Neuronal stem cell (in vitro differentiated cells): ENCODE results near the gene CYREN.
A peak's percentile ranks its signal among the peaks of the same experiment; 100 is the strongest.

ENCODE experiments used
- DNase-seq: peaks from one replicate; pipeline ENCODE4 v3.0.0-alpha.2; 2013; ENCODE audit warnings: low spot score
- H2AFZ ChIP-seq: one replicate; pipeline ENCODE4 v1.6.1; 2013; ENCODE audit warnings: mild to moderate bottlenecking, low read length, inconsistent platforms
- H2AK5ac ChIP-seq: 2 replicates; pipeline ENCODE4 v1.6.1; 2013; ENCODE audit warnings: low read depth, mild to moderate bottlenecking, inconsistent platforms, low read length, moderate library complexity, mixed read lengths
- H2BK120ac ChIP-seq: 2 replicates; pipeline ENCODE4 v1.6.1; 2013; ENCODE audit warnings: low read depth, mild to moderate bottlenecking, inconsistent platforms, low read length, moderate library complexity, mixed read lengths
- H2BK12ac ChIP-seq: one replicate; pipeline ENCODE4 v1.6.1; 2013; ENCODE audit warnings: low read length, inconsistent platforms
- H2BK15ac ChIP-seq: 2 replicates; pipeline ENCODE4 v1.6.1; 2013; ENCODE audit warnings: mild to moderate bottlenecking, low read length, inconsistent platforms, mixed read lengths
- H2BK5ac ChIP-seq: one replicate; pipeline ENCODE4 v1.6.1; 2013; ENCODE audit warnings: inconsistent platforms, mild to moderate bottlenecking, low read length, moderate library complexity
- H3K14ac ChIP-seq: one replicate; pipeline ENCODE4 v1.6.1; 2013; ENCODE audit warnings: low read length, inconsistent platforms
- H3K18ac ChIP-seq: 2 replicates; pipeline ENCODE4 v1.6.1; 2013; ENCODE audit warnings: low read length, inconsistent platforms
- H3K23ac ChIP-seq: 2 replicates; pipeline ENCODE4 v1.6.1; 2013; ENCODE audit warnings: low read depth, mild to moderate bottlenecking, mixed read lengths, low read length, inconsistent platforms; ENCODE audit not compliant: poor library complexity
- H3K27ac ChIP-seq: replicated peaks from 3 replicates; pipeline ENCODE4 v1.5.1; 2013; ENCODE audit warnings: low read length, inconsistent platforms
- H3K27me3 ChIP-seq, 3 experiments: 2 replicates each; pipeline ENCODE4 v1.6.1; 2013; ENCODE audit warnings: low read length in 3 of 3, mild to moderate bottlenecking in 2 of 3, inconsistent platforms in 1 of 3, low read depth in 1 of 3, mixed read lengths in 1 of 3, moderate library complexity in 1 of 3; ENCODE audit not compliant: control insufficient read depth in 3 of 3, insufficient read depth in 3 of 3
- H3K36me3 ChIP-seq, 2 donors: replicated peaks in 1 of 2; 2 replicates each; pipeline ENCODE4 v1.6.1; 2013; ENCODE audit warnings: low read length in 2 of 2; ENCODE audit not compliant: control insufficient read depth in 2 of 2, insufficient read depth in 2 of 2
- H3K4ac ChIP-seq: 2 replicates; pipeline ENCODE4 v1.6.1; 2013; ENCODE audit warnings: inconsistent platforms, mild to moderate bottlenecking, low read length, moderate library complexity
- H3K4me1 ChIP-seq, 2 donors: 1 replicate in 1 of 2; 2 replicates in 1 of 2; pipeline ENCODE4 v1.6.1; 2013; ENCODE audit warnings: low read length in 2 of 2, low read depth in 1 of 2; ENCODE audit not compliant: control insufficient read depth in 2 of 2, insufficient read depth in 1 of 2
- H3K4me2 ChIP-seq: one replicate; pipeline ENCODE4 v1.6.1; 2013; ENCODE audit warnings: mild to moderate bottlenecking, low read length, inconsistent platforms; ENCODE audit not compliant: insufficient read depth, poor library complexity, severe bottlenecking
- H3K4me3 ChIP-seq, 2 donors: 2 replicates each; pipeline ENCODE4 v1.5.1; 2013; ENCODE audit warnings: low read length in 2 of 2, mild to moderate bottlenecking in 2 of 2, inconsistent platforms in 1 of 2, moderate library complexity in 1 of 2
- H3K79me1 ChIP-seq: one replicate; pipeline ENCODE4 v1.6.1; 2013; ENCODE audit warnings: low read depth, mild to moderate bottlenecking, inconsistent platforms, low read length, moderate library complexity
- H3K9ac ChIP-seq: one replicate; pipeline ENCODE4 v1.6.1; 2013; ENCODE audit warnings: mild to moderate bottlenecking, low read depth, low read length, inconsistent platforms; ENCODE audit not compliant: poor library complexity
- H3K9me3 ChIP-seq, 2 donors: replicated peaks in 1 of 2; 2 replicates each; pipeline versions ENCODE3 to v1.6.1; 2013; ENCODE audit warnings: low read length in 2 of 2, mild to moderate bottlenecking in 2 of 2, inconsistent platforms in 1 of 2, low read depth in 1 of 2, mixed read lengths in 1 of 2, moderate library complexity in 1 of 2; ENCODE audit not compliant: control insufficient read depth in 2 of 2, insufficient read depth in 1 of 2
- H4K8ac ChIP-seq: one replicate; pipeline ENCODE4 v1.6.1; 2013; ENCODE audit warnings: low read depth, mild to moderate bottlenecking, inconsistent platforms, low read length, moderate library complexity
- H4K91ac ChIP-seq: one replicate; pipeline ENCODE4 v1.6.1; 2013; ENCODE audit warnings: low read length, low read depth, mild to moderate bottlenecking, inconsistent platforms; ENCODE audit not compliant: poor library complexity
- WGBS, 2 donors: extraction: QIAGEN DNeasy Blood & Tissue Kit; methylation state at CpG; one replicate each; pipeline ENCODE4 v1.1.7; 2013; ENCODE audit warnings: missing lambda C conversion rate in 2 of 2, mixed read lengths in 1 of 2; ENCODE audit not compliant: insufficient read length in 2 of 2, insufficient replicate concordance in 1 of 2; ENCODE audit errors: extremely low coverage in 2 of 2; 5-methylcytosine and 5-hydroxymethylcytosine counted together

The CYREN gene

GRCh38 chr7:135209225-135209834, 38.8 kb upstream of the CYREN start:
- no peak overlapping the region for H3K14ac ChIP-seq
- H2AK5ac ChIP-seq: no peak overlapping the region
- no peak overlapping the region for H2BK15ac ChIP-seq
- H3K9me3 ChIP-seq: no peaks in the 10 kb centered on the region
- peaks cover 0 to 4% of the 10 kb centered on the region in 2 donors for H3K4me1 ChIP-seq
- H3K4me2 ChIP-seq: no peak overlapping the region
- no peak overlapping the region for H3K4ac ChIP-seq
- H2BK120ac ChIP-seq: no peak overlapping the region
- no peaks in the 10 kb centered on the region for H3K79me1 ChIP-seq
- no peak overlapping the region for H3K27ac ChIP-seq
- H3K23ac ChIP-seq: no peak overlapping the region
- no peak overlapping the region for H3K4me3 ChIP-seq
- H3K27me3 ChIP-seq: peaks cover 0 to 9% (median 2%) of the 10 kb centered on the region in 3 experiments
- no peak overlapping the region for H2BK5ac ChIP-seq
- no peak overlapping the region for H2BK12ac ChIP-seq
- no peak overlapping the region for H2AFZ ChIP-seq
- WGBS, 2 donors: no CpG with 5 or more reads among the region's 7 CpGs
- no peak overlapping the region for H4K91ac ChIP-seq
- peaks cover 0 to 15% of the 10 kb centered on the region in 2 donors for H3K36me3 ChIP-seq
- no peak for DNase-seq
- H4K8ac ChIP-seq: no peak overlapping the region
- no peak overlapping the region for H3K18ac ChIP-seq
- no peak overlapping the region for H3K9ac ChIP-seq

GRCh38 chr7:135208102-135208793, 37.7 kb upstream of the CYREN start:
- Histone ChIP-seq H2BK5ac (no peak overlapping the region), H2BK120ac (no peak overlapping the region), H3K4me2 (no peak overlapping the region), H3K27me3 (peaks cover 0 to 9% (median 0%) of the 10 kb centered on the region in 3 experiments), H2BK12ac (no peak overlapping the region), H2BK15ac (no peak overlapping the region), H3K4ac (no peak overlapping the region), H3K23ac (peak overlapping the region; percentile 18), H3K4me3 (no peak overlapping the region), H3K9ac (no peak overlapping the region), H3K18ac (no peak overlapping the region), H3K79me1 (no peaks in the 10 kb centered on the region), H2AK5ac (no peak overlapping the region), H4K8ac (no peak overlapping the region), H3K36me3 (peaks cover 0 to 24% of the 10 kb centered on the region in 2 donors), H4K91ac (no peak overlapping the region), H3K27ac (no peak overlapping the region), H2AFZ (no peak overlapping the region), H3K14ac (no peak overlapping the region), H3K9me3 (no peaks in the 10 kb centered on the region), H3K4me1 (peaks cover 0 to 4% of the 10 kb centered on the region in 2 donors)
- DNase-seq: no peak
- WGBS, 2 donors: no CpG with 5 or more reads among the region's 6 CpGs

- H3K23ac ChIP-seq: peak overlapping the region; percentile 18
- H2BK120ac ChIP-seq: no peak overlapping the region
- no peak overlapping the region for H2BK5ac ChIP-seq
- no peaks in the 10 kb centered on the region for H3K79me1 ChIP-seq
- peaks cover 0 to 29% of the 10 kb centered on the region in 2 donors for H3K36me3 ChIP-seq
- no peak overlapping the region for H3K4ac ChIP-seq
- no peak overlapping the region for H2AK5ac ChIP-seq
- no peak overlapping the region for H3K9ac ChIP-seq
- H2BK12ac ChIP-seq: no peak overlapping the region
- DNase-seq: no peak
- H3K18ac ChIP-seq: no peak overlapping the region
- no peak overlapping the region for H4K91ac ChIP-seq
- no peak overlapping the region for H3K27ac ChIP-seq
- peaks cover 0 to 9% (median 0%) of the 10 kb centered on the region in 3 experiments for H3K27me3 ChIP-seq
- no CpG with 5 or more reads among the region's 8 CpGs for WGBS, 2 donors
- no peak overlapping the region for H3K14ac ChIP-seq
- H2BK15ac ChIP-seq: no peak overlapping the region
- no peak overlapping the region for H3K4me3 ChIP-seq
- no peaks in the 10 kb centered on the region for H3K9me3 ChIP-seq
- H4K8ac ChIP-seq: no peak overlapping the region
- no peak overlapping the region for H2AFZ ChIP-seq
- peaks cover 0 to 4% of the 10 kb centered on the region in 2 donors for H3K4me1 ChIP-seq
- no peak overlapping the region for H3K4me2 ChIP-seq
These were observed 37.0 kb upstream of the CYREN start for GRCh38 chr7:135207406-135208101.

GRCh38 chr7:135206941-135207391, 36.5 kb upstream of the CYREN start:
- H2AK5ac ChIP-seq: no peak overlapping the region
- H4K8ac ChIP-seq: no peak overlapping the region
- H3K27me3 ChIP-seq: peaks cover 0 to 9% (median 0%) of the 10 kb centered on the region in 3 experiments
- H4K91ac ChIP-seq: no peak overlapping the region
- H3K14ac ChIP-seq: no peak overlapping the region
- no peak for DNase-seq
- no peak overlapping the region for H3K4me2 ChIP-seq
- H2BK120ac ChIP-seq: no peak overlapping the region
- no peak overlapping the region for H3K4ac ChIP-seq
- no peak overlapping the region for H2BK5ac ChIP-seq
- H3K36me3 ChIP-seq: peaks cover 0 to 29% of the 10 kb centered on the region in 2 donors
- H3K79me1 ChIP-seq: no peaks in the 10 kb centered on the region
- no peak overlapping the region for H3K23ac ChIP-seq
- H3K9ac ChIP-seq: no peak overlapping the region
- no peak overlapping the region for H3K18ac ChIP-seq
- no peak overlapping the region for H2AFZ ChIP-seq
- WGBS, 2 donors: no CpG with 5 or more reads among the region's 7 CpGs
- no peak overlapping the region for H2BK12ac ChIP-seq
- no peak overlapping the region for H3K4me3 ChIP-seq
- H3K9me3 ChIP-seq: no peaks in the 10 kb centered on the region
- H3K27ac ChIP-seq: no peak overlapping the region
- peaks cover 0 to 4% of the 10 kb centered on the region in 2 donors for H3K4me1 ChIP-seq
- no peak overlapping the region for H2BK15ac ChIP-seq
